Measurements from ENCODE around the gene ATP11A. TPM values are rescaled to one million over a fixed set of nuclear protein-coding genes. Genes with fewer than 3 reads are reported as not detected.

The ATP11A gene
- total RNA-seq, 1 donor from 2014 or later, result 114 TPM

- TF ChIP-seq CTCF (IDR thresholded peaks at IDR 0.05; ENCODE audit: unreplicated experiment), result no peak
- DNase-seq (ENCODE audit: low spot score in 2 of 2, unreplicated experiment in 2 of 2), result no peak
- no peaks in the 10 kb centered on the region for H3K4me1 Mint-ChIP-seq
- no peak overlapping the region for H3K4me3 Mint-ChIP-seq
- H3K36me3 Mint-ChIP-seq, result peaks cover 58% of the 10 kb centered on the region
- H3K9me3 Mint-ChIP-seq, result peaks cover 14% of the 10 kb centered on the region
- H3K27ac Mint-ChIP-seq, result no peak overlapping the region
- no peaks in the 10 kb centered on the region for H3K27me3 Mint-ChIP-seq (ENCODE audit: low read depth)
Measured at GRCh38 chr13:112813552-112813951, 123.7 kb downstream of the ATP11A start.

- no peaks in the 10 kb centered on the region for H3K4me1 Mint-ChIP-seq
- no peak for DNase-seq (ENCODE audit: low spot score in 2 of 2, unreplicated experiment in 2 of 2)
- H3K27me3 Mint-ChIP-seq (ENCODE audit: low read depth), result no peaks in the 10 kb centered on the region
- H3K9me3 Mint-ChIP-seq, result peaks cover 15% of the 10 kb centered on the region
- no peak for TF ChIP-seq CTCF (IDR thresholded peaks at IDR 0.05; ENCODE audit: unreplicated experiment)
- H3K27ac Mint-ChIP-seq, result no peak overlapping the region
- no peak overlapping the region for H3K4me3 Mint-ChIP-seq
- H3K36me3 Mint-ChIP-seq, result peaks cover 70% of the 10 kb centered on the region
Measured at GRCh38 chr13:112814905-112815585, 125.2 kb downstream of the ATP11A start.

- H3K27ac Mint-ChIP-seq, result no peak overlapping the region
- no peaks in the 10 kb centered on the region for H3K4me1 Mint-ChIP-seq
- H3K9me3 Mint-ChIP-seq, result peaks cover 15% of the 10 kb centered on the region
- no peak for TF ChIP-seq CTCF (IDR thresholded peaks at IDR 0.05; ENCODE audit: unreplicated experiment)
- peaks cover 67% of the 10 kb centered on the region for H3K36me3 Mint-ChIP-seq
- no peaks in the 10 kb centered on the region for H3K27me3 Mint-ChIP-seq (ENCODE audit: low read depth)
- no peak overlapping the region for H3K4me3 Mint-ChIP-seq
- no peak for DNase-seq (ENCODE audit: low spot score in 2 of 2, unreplicated experiment in 2 of 2)
Measured at GRCh38 chr13:112815871-112816270, 126.0 kb downstream of the ATP11A start.

- no peak overlapping the region for H3K27ac Mint-ChIP-seq
- no peak overlapping the region for H3K4me3 Mint-ChIP-seq
- H3K27me3 Mint-ChIP-seq (ENCODE audit: low read depth), result no peaks in the 10 kb centered on the region
- H3K36me3 Mint-ChIP-seq, result peaks cover 66% of the 10 kb centered on the region
- TF ChIP-seq CTCF (IDR thresholded peaks at IDR 0.05; ENCODE audit: unreplicated experiment), result no peak
- peaks cover 14% of the 10 kb centered on the region for H3K9me3 Mint-ChIP-seq
- H3K4me1 Mint-ChIP-seq, result no peaks in the 10 kb centered on the region
- no peak for DNase-seq (ENCODE audit: low spot score in 2 of 2, unreplicated experiment in 2 of 2)
Measured at GRCh38 chr13:112818040-112818697, 128.3 kb downstream of the ATP11A start.

- no peak overlapping the region for H3K4me3 Mint-ChIP-seq
- TF ChIP-seq CTCF (IDR thresholded peaks at IDR 0.05; ENCODE audit: unreplicated experiment), result no peak
- H3K27me3 Mint-ChIP-seq (ENCODE audit: low read depth), result no peaks in the 10 kb centered on the region
- no peaks in the 10 kb centered on the region for H3K4me1 Mint-ChIP-seq
- H3K9me3 Mint-ChIP-seq, result peaks cover 10% of the 10 kb centered on the region
- H3K36me3 Mint-ChIP-seq, result peaks cover 62% of the 10 kb centered on the region
- no peak for DNase-seq (ENCODE audit: low spot score in 2 of 2, unreplicated experiment in 2 of 2)
- H3K27ac Mint-ChIP-seq, result no peak overlapping the region
Measured at GRCh38 chr13:112818698-112819045, 128.8 kb downstream of the ATP11A start.
